T-helper 17 cell (primary cell): ENCODE measurements around the gene PROCR. TPM values are rescaled to one million over a fixed set of nuclear protein-coding genes. Genes with fewer than 3 reads are reported as not detected.

Source experiments
- ATAC-seq: fragments of 150-1000 bp; cut with Tn5 transposase; 2 replicates; pipeline ENCODE4 v1.10.0; 2021; ENCODE audit warnings: mild to moderate bottlenecking, moderate library complexity
- DNase-seq, 3 donors: peaks; one replicate each; pipeline versions ENCODE4 v3.0.0 to v3.0.0-alpha.2; 2020 to 2021
- H3K9me3 ChIP-seq: one replicate; pipeline ENCODE4 v1.7.0; 2013; ENCODE audit warnings: low read length, mild to moderate bottlenecking; ENCODE audit not compliant: control insufficient read depth, poor library complexity, severe bottlenecking
- H3K27ac Mint-ChIP-seq: one replicate; pipeline ENCODE4 v1.8.0; 2022; ENCODE audit warnings: mild to moderate bottlenecking, moderate library complexity, mixed read lengths
- H3K27me3 Mint-ChIP-seq: one replicate; pipeline ENCODE4 v1.8.0; 2022; ENCODE audit warnings: mixed read lengths
- H3K36me3 Mint-ChIP-seq: one replicate; pipeline ENCODE4 v1.8.0; 2022; ENCODE audit warnings: low read depth, mixed read lengths
- H3K4me1 Mint-ChIP-seq: one replicate; pipeline ENCODE4 v1.8.0; 2022; ENCODE audit warnings: mild to moderate bottlenecking, mixed read lengths
- H3K4me3 Mint-ChIP-seq: one replicate; pipeline ENCODE4 v1.8.0; 2022; ENCODE audit warnings: mild to moderate bottlenecking, moderate library complexity, mixed read lengths
- total RNA-seq, 4 donors: library from RNA in 2 of 4; stranded (reverse) in 2 of 4; gene quantifications; one replicate each; pipeline ENCODE4 v1.2.3 and lab custom pipeline; 2022 to 2026

PROCR gene
- total RNA-seq = 1 to 10 TPM in 1 of 2 donors, under 1 TPM in 1; 0.89 to 1.5 TPM
- total RNA-seq (lab: John Stamatoyannopoulos, UW) = 0.23 to 0.68 reads per million in 2 donors

DNA sequence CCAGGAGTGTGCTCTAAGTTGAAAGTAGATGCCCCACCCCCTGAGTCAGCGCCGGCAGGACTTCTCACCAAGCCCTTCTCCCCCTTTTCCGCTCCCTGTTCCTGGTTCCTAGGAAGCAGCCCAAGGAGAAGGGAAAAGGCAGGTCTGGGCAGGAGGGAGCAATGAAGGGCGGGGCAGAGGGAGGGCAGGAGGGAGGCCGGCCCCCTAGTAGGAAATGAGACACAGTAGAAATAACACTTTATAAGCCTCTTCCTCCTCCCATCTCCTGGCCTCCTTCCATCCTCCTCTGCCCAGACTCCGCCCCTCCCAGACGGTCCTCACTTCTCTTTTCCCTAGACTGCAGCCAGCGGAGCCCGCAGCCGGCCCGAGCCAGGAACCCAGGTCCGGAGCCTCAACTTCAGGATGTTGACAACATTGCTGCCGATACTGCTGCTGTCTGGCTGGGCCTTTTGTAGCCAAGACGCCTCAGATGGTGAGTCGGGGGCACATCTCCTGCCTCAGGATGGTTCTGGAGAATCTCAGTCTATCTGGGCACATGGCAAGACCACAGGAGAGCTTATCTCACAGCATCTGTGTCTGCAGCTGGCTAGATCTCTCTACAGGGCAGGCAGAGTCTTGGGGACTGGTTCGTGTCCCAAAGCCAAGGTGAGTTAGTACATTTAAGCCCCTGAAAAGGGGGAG is at the start of gene PROCR:
TSS of gene PROCR (plus strand) at position 320 of the 681 bp plus-strand sequence. CDS start at position 403, 83 bp downstream.
- Mint-ChIP-seq H3K4me1 (peaks cover 16% of the 10 kb centered on the region), H3K27ac (peak within 1 kb of the TSS; percentile 88), H3K36me3 (peaks cover 2% of the 10 kb centered on the region), H3K27me3 (no peaks in the 10 kb centered on the region), H3K4me3 (peak within 1 kb of the TSS; percentile 86)
- H3K9me3 ChIP-seq = no peaks in the 10 kb centered on the region
- DNase-seq = no peak
- ATAC-seq = peak; percentile 51

DNA sequence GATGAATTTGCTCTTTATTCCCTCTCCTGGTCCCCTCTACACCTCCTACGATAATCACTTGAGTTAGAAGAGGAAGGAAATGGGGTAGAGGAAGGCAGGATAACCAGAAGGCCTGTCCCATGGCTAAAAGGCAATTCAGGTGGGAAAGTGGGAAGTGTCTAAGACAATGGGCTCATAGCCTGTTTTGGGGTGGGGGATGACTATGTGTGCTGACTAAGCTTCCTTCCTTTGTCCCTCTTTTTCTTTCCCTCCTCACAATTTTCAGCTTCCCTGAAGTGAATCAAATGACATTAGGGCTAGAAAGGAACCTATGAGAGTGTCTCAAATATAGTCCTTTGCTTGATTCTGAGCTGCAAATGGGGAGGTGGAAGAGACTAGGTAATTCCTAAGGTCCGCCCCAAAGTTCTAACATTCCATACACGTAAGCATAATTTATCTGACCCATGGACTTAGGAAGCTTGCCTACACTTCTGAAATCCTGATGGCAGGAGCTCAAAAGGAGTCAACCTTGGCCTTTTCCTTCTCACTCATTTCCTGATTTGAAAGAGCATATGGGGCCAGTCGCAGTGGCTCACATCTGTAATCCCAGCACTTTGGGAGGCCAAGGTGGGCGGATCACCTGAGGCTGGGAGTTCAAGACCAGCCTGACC is 49.0 kb upstream of the PROCR start:
- Mint-ChIP-seq H3K36me3 (peaks cover 6% of the 10 kb centered on the region), H3K4me3 (no peak overlapping the region), H3K27me3 (no peaks in the 10 kb centered on the region), H3K4me1 (peaks cover 2% of the 10 kb centered on the region), H3K27ac (no peak overlapping the region)
- no peak for ATAC-seq
- no peak for DNase-seq
- no peaks in the 10 kb centered on the region for H3K9me3 ChIP-seq

DNA sequence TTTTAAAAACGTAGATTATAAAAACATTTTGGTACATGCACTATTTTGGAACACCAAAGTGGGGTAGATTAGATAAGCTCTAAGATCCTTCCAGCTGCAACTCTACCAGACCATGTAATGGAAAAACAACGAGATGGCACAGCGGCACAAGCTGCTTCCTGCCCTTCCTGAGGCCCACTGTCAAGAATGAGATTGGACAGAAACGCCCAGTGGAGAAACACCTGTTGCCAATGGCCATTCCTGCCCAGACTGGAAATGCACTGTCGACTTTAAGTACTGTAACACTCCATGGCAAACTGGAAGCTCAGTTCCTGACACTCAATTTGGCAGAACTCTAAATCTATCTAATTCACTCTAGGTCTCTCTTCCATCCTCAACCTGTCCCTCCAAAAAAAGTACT is 46.1 kb upstream of the PROCR start:
- peaks cover 2% of the 10 kb centered on the region for H3K4me1 Mint-ChIP-seq
- no peaks in the 10 kb centered on the region for H3K27me3 Mint-ChIP-seq
- ATAC-seq (no peak), DNase-seq (no peak)
- no peak overlapping the region for H3K4me3 Mint-ChIP-seq
- no peaks in the 10 kb centered on the region for H3K9me3 ChIP-seq
- peaks cover 5% of the 10 kb centered on the region for H3K36me3 Mint-ChIP-seq
- no peak overlapping the region for H3K27ac Mint-ChIP-seq

GRCh38 chr20:35129647-35130069 is 42.2 kb upstream of the PROCR start:
- Mint-ChIP-seq H3K4me1 (peaks cover 2% of the 10 kb centered on the region), H3K36me3 (peaks cover 9% of the 10 kb centered on the region), H3K4me3 (no peak overlapping the region), H3K27ac (no peak overlapping the region), H3K27me3 (no peaks in the 10 kb centered on the region)
- ATAC-seq = no peak
- no peaks in the 10 kb centered on the region for H3K9me3 ChIP-seq
- DNase-seq = no peak

GRCh38 chr20:35131934-35132333 is 39.9 kb upstream of the PROCR start:
- no peaks in the 10 kb centered on the region for H3K9me3 ChIP-seq
- Mint-ChIP-seq H3K27me3 (no peaks in the 10 kb centered on the region), H3K4me1 (no peaks in the 10 kb centered on the region), H3K27ac (no peak overlapping the region), H3K4me3 (no peak overlapping the region), H3K36me3 (peaks cover 4% of the 10 kb centered on the region)
- ATAC-seq (no peak), DNase-seq (no peak)

DNA sequence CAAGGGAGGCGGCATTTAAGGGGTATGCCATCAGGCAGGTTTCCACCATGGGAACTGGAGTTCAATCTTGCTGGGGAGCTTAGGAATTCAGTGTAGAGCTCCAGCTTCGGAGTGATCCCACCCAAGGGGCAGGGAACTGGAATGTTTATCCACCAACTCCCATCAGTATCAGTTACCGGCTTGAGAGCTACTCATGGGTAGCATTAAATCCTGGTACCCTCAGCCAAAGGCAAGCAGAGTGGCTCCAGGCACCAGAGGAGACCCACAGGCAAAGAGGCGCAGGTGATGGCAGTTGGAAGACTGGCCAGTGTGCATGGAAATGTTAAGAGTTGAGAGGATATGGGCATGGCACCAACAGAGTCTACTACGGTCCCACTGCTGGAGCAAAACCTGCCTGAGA is 38.8 kb upstream of the PROCR start:
- ATAC-seq = no peak
- Mint-ChIP-seq H3K4me3 (no peak overlapping the region), H3K4me1 (no peaks in the 10 kb centered on the region), H3K27ac (no peak overlapping the region), H3K36me3 (peaks cover 4% of the 10 kb centered on the region), H3K27me3 (no peaks in the 10 kb centered on the region)
- no peaks in the 10 kb centered on the region for H3K9me3 ChIP-seq
- DNase-seq = no peak

DNA sequence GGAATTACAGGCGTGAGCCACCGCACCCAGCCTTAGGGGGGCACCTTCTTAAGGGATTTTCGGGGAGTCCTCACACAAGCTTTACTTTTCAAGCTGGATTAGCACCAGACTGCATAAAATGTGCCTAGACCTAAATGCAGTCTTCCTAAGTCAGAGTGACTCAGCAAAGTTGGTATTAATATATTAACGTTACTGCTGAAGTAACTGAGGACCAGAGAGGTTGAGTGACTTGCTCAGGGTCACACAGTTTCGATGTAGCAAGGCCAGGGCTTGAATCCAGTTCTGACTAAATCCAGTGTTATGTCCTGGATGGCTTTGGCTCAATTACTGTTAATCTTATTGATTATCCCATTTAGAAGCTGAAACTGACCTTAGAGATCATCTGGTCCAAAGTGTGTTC is 38.1 kb upstream of the PROCR start:
- no peak for ATAC-seq
- Mint-ChIP-seq H3K4me3 (no peak overlapping the region), H3K4me1 (no peaks in the 10 kb centered on the region), H3K27me3 (no peaks in the 10 kb centered on the region), H3K36me3 (peaks cover 4% of the 10 kb centered on the region), H3K27ac (no peak overlapping the region)
- H3K9me3 ChIP-seq = no peaks in the 10 kb centered on the region
- no peak for DNase-seq

DNA sequence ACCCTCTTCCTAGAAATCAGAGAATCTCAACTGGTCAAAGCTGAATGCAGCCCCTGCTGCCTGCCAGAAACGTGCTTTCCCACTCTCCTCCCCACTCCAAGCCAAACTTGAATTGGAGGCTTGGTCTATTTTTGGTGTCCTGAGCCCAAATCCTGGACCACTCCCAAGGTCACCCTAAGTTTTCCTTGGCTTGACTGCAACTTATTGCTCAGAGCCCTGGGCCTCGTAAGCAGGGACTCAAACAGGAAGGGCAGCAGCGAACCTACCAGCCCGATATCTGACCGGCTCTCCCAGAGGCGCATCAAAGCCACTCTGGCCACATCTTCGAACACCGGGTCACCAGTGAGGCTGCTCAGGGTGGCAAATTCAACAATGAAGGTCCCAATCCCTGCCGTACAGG is 37.4 kb upstream of the PROCR start:
- Mint-ChIP-seq H3K36me3 (peaks cover 4% of the 10 kb centered on the region), H3K27ac (no peak overlapping the region)
- ATAC-seq = no peak

GRCh38 chr20:35134880-35135279 is 37.0 kb upstream of the PROCR start:
- Mint-ChIP-seq H3K36me3 (peaks cover 4% of the 10 kb centered on the region), H3K27me3 (no peaks in the 10 kb centered on the region), H3K4me1 (no peaks in the 10 kb centered on the region), H3K27ac (no peak overlapping the region), H3K4me3 (no peak overlapping the region)
- DNase-seq = no peak
- no peak for ATAC-seq
- no peaks in the 10 kb centered on the region for H3K9me3 ChIP-seq

More for the DNA sequence above, 37.4 kb upstream of the PROCR start:
- DNase-seq = no peak
- Mint-ChIP-seq H3K27me3 (no peaks in the 10 kb centered on the region), H3K4me1 (no peaks in the 10 kb centered on the region), H3K4me3 (no peak overlapping the region)
- no peaks in the 10 kb centered on the region for H3K9me3 ChIP-seq

GRCh38 chr20:35135867-35136586 is 35.8 kb upstream of the PROCR start:
- Mint-ChIP-seq H3K4me3 (no peak overlapping the region), H3K27ac (no peak overlapping the region)
- no peak for ATAC-seq

DNA sequence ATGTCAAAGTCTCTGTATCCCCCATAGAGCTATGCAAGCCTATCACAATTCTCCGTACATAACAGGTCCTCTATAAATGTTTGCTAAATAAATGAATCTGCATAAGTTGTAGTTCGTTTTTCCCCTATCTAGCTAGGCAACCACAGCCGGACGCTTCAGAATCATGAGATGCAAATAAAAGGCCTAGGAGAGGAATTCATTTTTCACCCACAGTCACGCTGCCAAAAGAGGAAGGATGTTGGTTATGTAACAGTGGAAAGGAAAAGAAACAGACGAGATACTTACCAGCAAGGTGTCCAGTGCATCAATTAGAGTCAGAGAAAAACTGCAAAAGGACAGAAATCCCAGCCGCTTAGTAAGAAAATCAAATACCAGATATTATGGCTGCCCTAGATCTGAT is 27.2 kb upstream of the PROCR start:
- H3K27ac Mint-ChIP-seq = peak overlapping the region; percentile 96
- peaks cover 3% of the 10 kb centered on the region for H3K36me3 Mint-ChIP-seq
- ATAC-seq = peak; percentile 51

More at GRCh38 chr20:35135867-35136586, 35.8 kb upstream of the PROCR start:
- H3K9me3 ChIP-seq = no peaks in the 10 kb centered on the region
- DNase-seq = no peak
- H3K4me1 Mint-ChIP-seq = peaks cover 3% of the 10 kb centered on the region
- H3K36me3 Mint-ChIP-seq = peaks cover 6% of the 10 kb centered on the region
- H3K27me3 Mint-ChIP-seq = no peaks in the 10 kb centered on the region

GRCh38 chr20:35145141-35145564 is 26.7 kb upstream of the PROCR start:
- Mint-ChIP-seq H3K4me1 (peaks cover 36% of the 10 kb centered on the region), H3K4me3 (peak overlapping the region; percentile 72), H3K27me3 (no peaks in the 10 kb centered on the region), H3K27ac (peak overlapping the region; percentile 96), H3K36me3 (peaks cover 3% of the 10 kb centered on the region)
- DNase-seq (no peak), ATAC-seq (peak; percentile 80)
- no peaks in the 10 kb centered on the region for H3K9me3 ChIP-seq

More for the DNA sequence above, 27.2 kb upstream of the PROCR start:
- no peaks in the 10 kb centered on the region for H3K27me3 Mint-ChIP-seq
- peaks cover 36% of the 10 kb centered on the region for H3K4me1 Mint-ChIP-seq
- H3K9me3 ChIP-seq = no peaks in the 10 kb centered on the region
- no peak for DNase-seq
- H3K4me3 Mint-ChIP-seq = peak overlapping the region; percentile 72

GRCh38 chr20:35146299-35146919 is 25.5 kb upstream of the PROCR start:
- peak overlapping the region; percentile 94 for H3K4me3 Mint-ChIP-seq
- H3K9me3 ChIP-seq = no peaks in the 10 kb centered on the region
- peaks cover 33% of the 10 kb centered on the region for H3K4me1 Mint-ChIP-seq
- no peaks in the 10 kb centered on the region for H3K36me3 Mint-ChIP-seq
- H3K27ac Mint-ChIP-seq = peak overlapping the region; percentile 96
- ATAC-seq (no peak), DNase-seq (peak in 1 of 3 donors; percentile 11)
- H3K27me3 Mint-ChIP-seq = no peaks in the 10 kb centered on the region
